HFFc6 (cell line): Measurements from ENCODE around the gene APOC3. TPM values are rescaled to one million over a fixed set of nuclear protein-coding genes. Genes with fewer than 3 reads are reported as not detected.
A peak's percentile ranks its signal among the peaks of the same experiment; 100 is the strongest.

Source experiments
- DNase-seq: peaks from one replicate; pipeline ENCODE4 v3.0.0-alpha.2; 2018
- H3K27ac Mint-ChIP-seq: 2 replicates; pipeline ENCODE4 v1.8.0; 2020; ENCODE audit warnings: mild to moderate bottlenecking, mixed read lengths
- H3K27me3 Mint-ChIP-seq: 2 replicates; pipeline ENCODE4 v1.8.0; 2021; ENCODE audit warnings: mild to moderate bottlenecking, moderate library complexity, mixed read lengths; ENCODE audit not compliant: insufficient read depth
- H3K36me3 Mint-ChIP-seq: 2 replicates; pipeline ENCODE4 v1.8.0; 2021; ENCODE audit warnings: low read depth, mixed read lengths
- H3K4me1 Mint-ChIP-seq: 2 replicates; pipeline ENCODE4 v1.8.0; 2020; ENCODE audit warnings: low read depth, mixed read lengths
- H3K4me3 Mint-ChIP-seq: 2 replicates; pipeline ENCODE4 v1.8.0; 2020; ENCODE audit warnings: mild to moderate bottlenecking, moderate library complexity, mixed read lengths
- H3K9me3 Mint-ChIP-seq: 2 replicates; pipeline ENCODE4 v1.8.0; 2020; ENCODE audit warnings: mild to moderate bottlenecking, mixed read lengths
- CTCF ChIP-seq: fragments of 200-600 bp; sonication (generic); IDR thresholded peaks from 2 replicates; pipeline ENCODE4 v1.5.0; 2021; ENCODE audit warnings: antibody characterized with exemption, mild to moderate bottlenecking
- total RNA-seq, 6 experiments: library from RNA; stranded (reverse); fragmentation: NEBNext Ultra II Directional; extraction: Animal tissue kit (Norgen Biotek cat#: 25700); gene quantifications; 2 replicates in 1 of 6; 3 replicates in 5 of 6; pipeline ENCODE4 v1.2.3, GENCODE V29; 2021

APOC3 gene
- total RNA-seq, 6 experiments from 2014 or later, result not detected

- no peak overlapping the region for H3K4me3 Mint-ChIP-seq
- peaks cover 82% of the 10 kb centered on the region for H3K4me1 Mint-ChIP-seq
- H3K36me3 Mint-ChIP-seq, result peaks cover 59% of the 10 kb centered on the region
- no peak for DNase-seq
- H3K9me3 Mint-ChIP-seq, result no peaks in the 10 kb centered on the region
- TF ChIP-seq CTCF, result no peak
- H3K27ac Mint-ChIP-seq, result peak overlapping the region; percentile 74
- no peaks in the 10 kb centered on the region; the same call in 1 of the 2 replicates for H3K27me3 Mint-ChIP-seq
Measured at GRCh38 chr11:116857316-116857715, 27.6 kb downstream of the APOC3 start.

DNA sequence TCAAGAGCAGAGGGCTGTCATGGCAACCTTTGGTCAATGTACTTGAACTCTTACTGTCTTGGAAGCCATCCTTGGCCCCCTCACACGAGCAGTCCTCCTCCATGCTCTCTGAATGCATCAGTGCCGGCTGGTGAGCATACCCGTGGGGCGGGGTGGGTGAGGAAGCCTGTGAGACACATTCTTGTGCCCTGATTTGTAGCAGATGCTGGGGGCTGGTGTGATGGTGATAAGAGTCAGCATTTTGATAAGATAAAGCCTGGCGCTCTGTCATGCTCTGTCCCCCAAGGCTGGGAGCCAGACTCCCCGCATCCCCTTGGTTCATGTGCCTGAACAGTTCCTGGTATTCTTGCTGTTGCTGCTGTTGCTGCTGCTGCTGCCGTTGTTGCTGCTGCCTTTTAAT lies 28.2 kb downstream of the APOC3 start:
- no peaks in the 10 kb centered on the region for H3K9me3 Mint-ChIP-seq
- DNase-seq, result no peak
- no peak for TF ChIP-seq CTCF
- peaks cover 82% of the 10 kb centered on the region for H3K4me1 Mint-ChIP-seq
- H3K36me3 Mint-ChIP-seq, result peaks cover 59% of the 10 kb centered on the region
- no peaks in the 10 kb centered on the region; the same call in 1 of the 2 replicates for H3K27me3 Mint-ChIP-seq
- H3K4me3 Mint-ChIP-seq, result no peak overlapping the region
- peak overlapping the region; percentile 74 for H3K27ac Mint-ChIP-seq

DNA sequence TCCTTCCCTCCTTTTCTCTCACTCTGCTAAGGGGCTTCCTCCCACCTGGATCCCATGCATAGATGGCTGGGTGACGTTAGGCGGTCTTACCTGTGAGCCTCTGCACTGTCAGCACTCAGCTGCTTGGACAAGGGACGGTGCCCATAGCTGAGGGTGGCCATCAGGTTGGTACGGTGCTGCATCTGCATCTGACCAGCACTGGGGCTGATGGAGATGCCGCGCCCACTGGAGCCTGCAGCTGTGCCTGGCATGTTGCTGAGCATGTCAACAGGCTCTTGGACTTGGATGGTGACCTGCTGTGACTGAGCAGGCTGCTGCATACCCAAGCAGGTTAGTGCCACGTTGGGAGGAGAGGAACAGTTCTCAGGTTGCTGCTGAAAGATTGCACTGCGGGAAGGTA lies 29.5 kb downstream of the APOC3 start:
- no peak for TF ChIP-seq CTCF
- no peaks in the 10 kb centered on the region for H3K9me3 Mint-ChIP-seq
- H3K4me3 Mint-ChIP-seq, result no peak overlapping the region
- H3K27ac Mint-ChIP-seq, result no peak overlapping the region; the same call in 1 of the 2 replicates
- no peak for DNase-seq
- H3K36me3 Mint-ChIP-seq, result peaks cover 56% of the 10 kb centered on the region
- H3K27me3 Mint-ChIP-seq, result no peaks in the 10 kb centered on the region
- peaks cover 82% of the 10 kb centered on the region for H3K4me1 Mint-ChIP-seq

DNA sequence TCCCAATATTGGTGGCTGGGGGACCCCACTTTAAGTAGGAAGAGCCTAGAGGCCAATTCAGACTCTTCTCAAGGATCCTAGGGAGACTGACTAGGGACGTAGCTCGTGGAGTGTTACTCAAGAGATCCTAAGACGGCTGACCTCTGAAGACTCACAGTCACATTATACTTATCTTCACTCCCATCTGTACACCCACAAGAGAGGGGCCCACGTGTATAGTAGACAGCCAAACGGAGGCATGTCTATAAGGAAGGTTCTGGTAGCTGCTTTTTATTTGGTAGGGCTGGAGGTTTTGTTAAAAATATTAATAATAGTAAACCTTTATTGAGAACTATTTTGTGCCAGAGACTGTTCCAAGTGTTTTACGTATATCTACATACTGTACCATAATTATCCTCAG lies 30.6 kb downstream of the APOC3 start:
- H3K36me3 Mint-ChIP-seq, result peaks cover 52% of the 10 kb centered on the region
- no peaks in the 10 kb centered on the region for H3K9me3 Mint-ChIP-seq
- no peaks in the 10 kb centered on the region for H3K27me3 Mint-ChIP-seq
- DNase-seq, result no peak
- no peak for TF ChIP-seq CTCF
- H3K27ac Mint-ChIP-seq, result peak overlapping the region; percentile 95
- peaks cover 85% of the 10 kb centered on the region for H3K4me1 Mint-ChIP-seq
- no peak overlapping the region for H3K4me3 Mint-ChIP-seq

DNA sequence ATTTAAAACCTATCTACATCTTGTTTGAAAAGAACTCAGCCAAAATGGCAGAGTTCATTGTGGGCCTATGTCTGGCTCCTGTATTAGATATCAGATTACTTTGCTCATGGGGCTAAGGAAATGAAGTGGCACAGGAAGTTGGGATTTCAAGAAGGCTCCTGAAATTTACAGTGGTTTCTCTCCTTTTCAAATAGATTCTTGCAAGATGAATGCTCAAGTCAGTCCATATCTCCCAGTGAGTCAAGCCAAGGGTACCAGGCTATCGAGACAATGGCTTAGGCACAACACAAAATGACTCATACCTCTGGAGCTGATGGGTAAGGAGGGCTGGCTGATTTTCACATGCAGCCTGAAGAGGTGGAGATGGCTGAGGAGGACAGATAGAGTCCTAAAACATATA lies 31.8 kb downstream of the APOC3 start:
- peak; percentile 79 for DNase-seq
- TF ChIP-seq CTCF, result no peak
- Mint-ChIP-seq H3K9me3 (no peaks in the 10 kb centered on the region), H3K27ac (peak overlapping the region; percentile 95), H3K4me1 (peaks cover 91% of the 10 kb centered on the region), H3K36me3 (peaks cover 48% of the 10 kb centered on the region), H3K27me3 (no peaks in the 10 kb centered on the region; the same call in 1 of the 2 replicates), H3K4me3 (peak overlapping the region; percentile 35)

- no peaks in the 10 kb centered on the region; the same call in 1 of the 2 replicates for H3K27me3 Mint-ChIP-seq
- peaks cover 91% of the 10 kb centered on the region for H3K4me1 Mint-ChIP-seq
- TF ChIP-seq CTCF, result no peak
- H3K36me3 Mint-ChIP-seq, result peaks cover 48% of the 10 kb centered on the region
- no peak for DNase-seq
- peak overlapping the region; percentile 95 for H3K27ac Mint-ChIP-seq
- no peaks in the 10 kb centered on the region for H3K9me3 Mint-ChIP-seq
- H3K4me3 Mint-ChIP-seq, result no peak overlapping the region
Measured at GRCh38 chr11:116862185-116862584, 32.5 kb downstream of the APOC3 start.
